H1 (cell line): Measurements from ENCODE around the gene VMP1.

Source experiments
- CTCF ChIP-seq, 3 experiments: IDR thresholded peaks; 1 replicate in 2 of 3; 2 replicates in 1 of 3; pipeline versions ENCODE4 v1.5.1 to v1.6.1; 2011; ENCODE audit warnings: low read length in 3 of 3, mild to moderate bottlenecking in 3 of 3, inconsistent platforms in 2 of 3, low read depth in 1 of 3, moderate library complexity in 1 of 3; ENCODE audit not compliant: insufficient read depth in 1 of 3; ENCODE audit errors: control extremely low read depth in 1 of 3
- EP300 ChIP-seq, 2 experiments: IDR thresholded peaks; 1 replicate in 1 of 2; 2 replicates in 1 of 2; pipeline ENCODE4 v1.6.1; 2011 to 2012; ENCODE audit warnings: low read depth in 2 of 2, low read length in 2 of 2, mild to moderate bottlenecking in 2 of 2, borderline replicate concordance in 1 of 2, inconsistent platforms in 1 of 2, moderate library complexity in 1 of 2
- EZH2 ChIP-seq: fragments of 200-600 bp; sonication (generic); IDR thresholded peaks from 2 replicates; pipeline ENCODE4 v1.7.1; 2012; ENCODE audit warnings: low read depth, mild to moderate bottlenecking, moderate library complexity, low read length, inconsistent platforms; ENCODE audit not compliant: severe bottlenecking
- JUND ChIP-seq: IDR thresholded peaks from 2 replicates; pipeline ENCODE4 v1.6.1; 2011; ENCODE audit warnings: mild to moderate bottlenecking, improper control_type of control experiment, low read length
- MAFK ChIP-seq: IDR thresholded peaks from 2 replicates; pipeline ENCODE4 v1.6.1; 2012; ENCODE audit warnings: low read depth, mild to moderate bottlenecking, improper control_type of control experiment, low read length
- POLR2A ChIP-seq, 2 experiments: IDR thresholded peaks; 1 replicate in 1 of 2; 2 replicates in 1 of 2; pipeline ENCODE4 v1.6.1; 2011; ENCODE audit warnings: low read depth in 2 of 2, low read length in 2 of 2, mild to moderate bottlenecking in 2 of 2; ENCODE audit errors: control extremely low read depth in 1 of 2
- RXRA ChIP-seq: IDR thresholded peaks from 2 replicates; pipeline ENCODE4 v1.6.1; 2011; ENCODE audit warnings: low read depth, mild to moderate bottlenecking, low read length, moderate library complexity; ENCODE audit not compliant: insufficient read depth
- YY1 ChIP-seq: IDR thresholded peaks from 2 replicates; pipeline ENCODE4 v1.6.1; 2011; ENCODE audit warnings: low read depth, mild to moderate bottlenecking, low read length
- TF ChIP-seq, protein P1 (sequence below): IDR thresholded peaks from 2 replicates; pipeline ENCODE4 v1.6.1; 2012; ENCODE audit warnings: inconsistent platforms

- no peak for TF ChIP-seq CTCF (IDR thresholded peaks at IDR 0.05; ENCODE audit: control extremely low read depth in 1 of 3, insufficient read depth in 1 of 3, low read depth in 1 of 3, low read length in 3 of 3)
- no peak for TF ChIP-seq YY1
- TF ChIP-seq JUND: no peak
- TF ChIP-seq, protein P1, sequence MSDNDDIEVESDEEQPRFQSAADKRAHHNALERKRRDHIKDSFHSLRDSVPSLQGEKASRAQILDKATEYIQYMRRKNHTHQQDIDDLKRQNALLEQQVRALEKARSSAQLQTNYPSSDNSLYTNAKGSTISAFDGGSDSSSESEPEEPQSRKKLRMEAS: no peak
- no peak for TF ChIP-seq EP300 (IDR thresholded peaks at IDR 0.05; ENCODE audit: borderline replicate concordance in 1 of 2, low read depth in 2 of 2, low read length in 2 of 2)
- TF ChIP-seq EZH2: no peak
- TF ChIP-seq MAFK: no peak
- TF ChIP-seq RXRA: no peak
- TF ChIP-seq POLR2A (IDR thresholded peaks at IDR 0.05; ENCODE audit: control extremely low read depth in 1 of 2, low read depth in 2 of 2, low read length in 2 of 2): no peak
These were observed 183.3 kb downstream of the VMP1 start for GRCh38 chr17:59890720-59891119.
